GM12873 (cell line): Measurements from ENCODE around the gene GLRB.

Source experiments
- CTCF ChIP-seq: IDR thresholded peaks from 2 replicates; pipeline ENCODE4 v1.5.1; 2012; ENCODE audit warnings: low read depth, mild to moderate bottlenecking, moderate library complexity, low read length, control low read depth; ENCODE audit not compliant: insufficient read depth; ENCODE audit errors: missing control alignments

GLRB gene

DNA sequence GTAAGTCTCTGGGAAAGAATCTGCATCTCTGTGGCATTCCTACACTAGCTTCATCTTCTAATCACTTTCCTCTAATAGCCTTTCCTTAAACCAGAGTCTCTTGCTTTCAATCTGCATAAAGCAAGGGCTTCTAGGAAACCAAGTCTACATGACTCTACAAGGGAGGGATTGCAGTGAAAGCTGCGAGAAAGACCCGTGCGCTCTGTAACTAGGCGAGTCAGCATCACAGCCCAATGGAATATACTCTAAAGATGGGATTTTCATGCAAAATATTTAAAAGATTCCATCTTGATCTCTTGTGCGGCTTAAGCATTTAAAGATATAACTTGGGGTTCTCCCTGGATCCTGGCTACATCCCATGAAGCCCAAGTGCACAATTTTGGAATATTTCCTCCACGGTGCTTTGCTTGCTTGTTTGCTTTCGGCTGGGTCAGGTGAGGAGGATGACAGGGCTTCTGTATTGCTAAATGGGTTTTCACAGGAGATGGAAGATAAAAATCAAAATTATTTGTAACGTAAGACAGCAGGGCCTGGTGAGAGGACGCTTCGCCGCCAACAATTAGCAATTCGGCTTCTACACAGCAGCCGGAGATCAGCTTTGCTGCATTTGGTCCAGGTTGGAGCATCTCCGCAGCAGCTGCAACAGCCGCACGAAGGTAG, 143.9 kb downstream of the GLRB start:
- TF ChIP-seq CTCF: no peak

GRCh38 chr4:157220371-157220881, 144.5 kb downstream of the GLRB start, which contains the start of gene GRIA2:
TSS of gene GRIA2 (plus strand) at chr4:157220728. CDS start at chr4:157221043, 315 bp downstream.
- no peak for TF ChIP-seq CTCF

GRCh38 chr4:157221426-157221894, 145.5 kb downstream of the GLRB start:
- TF ChIP-seq CTCF: no peak
